Gastrocnemius medialis (tissue), 4 donors: ENCODE measurements around the gene MYO18B. TPM values are rescaled to one million over a fixed set of nuclear protein-coding genes. Genes with fewer than 3 reads are reported as not detected.

Experiments used
- ATAC-seq, 2 donors: fragments of 150-250 bp; one replicate each; pipeline ENCODE4 v1.9.1; 2016
- DNase-seq, 2 donors: peaks; one replicate each; pipeline ENCODE4 v3.0.0-alpha.2; 2019
- H3K27ac ChIP-seq, 4 donors: fragments of 200-600 bp; sonication (generic); 1 replicate in 1 of 4; 2 replicates in 3 of 4; pipeline ENCODE4 v1.5.1; 2016 to 2018; ENCODE audit warnings: mild to moderate bottlenecking in 2 of 4, moderate library complexity in 1 of 4
- H3K27me3 ChIP-seq, 3 donors: fragments of 200-600 bp; sonication (generic) in 2 of 3; 1 replicate in 1 of 3; 2 replicates in 2 of 3; pipeline versions ENCODE4 v1.5.1 to v1.6.0; 2016 to 2019; ENCODE audit warnings: mild to moderate bottlenecking in 1 of 3, moderate library complexity in 1 of 3
- H3K36me3 ChIP-seq, 2 donors: fragments of 200-600 bp; sonication (generic) in 1 of 2; one replicate each; pipeline ENCODE4 v1.5.1; 2017 to 2018
- H3K4me1 ChIP-seq, 2 donors: fragments of 200-600 bp; sonication (generic) in 1 of 2; one replicate each; pipeline ENCODE4 v1.5.1; 2016 to 2017; ENCODE audit warnings: mild to moderate bottlenecking in 2 of 2
- H3K4me3 ChIP-seq, 4 donors: fragments of 200-600 bp; sonication (generic) in 3 of 4; 1 replicate in 1 of 4; 2 replicates in 3 of 4; pipeline ENCODE4 v1.5.1; 2016 to 2019; ENCODE audit warnings: mild to moderate bottlenecking in 2 of 4
- H3K9me3 ChIP-seq, 3 donors: fragments of 200-600 bp; sonication (generic) in 2 of 3; 1 replicate in 1 of 3; 2 replicates in 2 of 3; pipeline ENCODE4 v1.5.1; 2016 to 2019
- CTCF ChIP-seq, 5 experiments: fragments of 450-650 bp in 3 of 5; fragments of 200-600 bp in 2 of 5; sonication (generic) in 2 of 5; IDR thresholded peaks in 4 of 5; conservative IDR thresholded peaks in 1 of 5; 1 replicate in 4 of 5; 2 replicates in 1 of 5; pipeline ENCODE4 v1.5.1; 2016 to 2019; ENCODE audit warnings: antibody characterized with exemption in 5 of 5, mild to moderate bottlenecking in 3 of 5, moderate library complexity in 3 of 5
- POLR2A ChIP-seq, 2 donors: fragments of 450-650 bp; IDR thresholded peaks; one replicate each; pipeline ENCODE4 v1.6.1; 2017; ENCODE audit warnings: antibody characterized with exemption in 2 of 2, mild to moderate bottlenecking in 2 of 2, moderate library complexity in 2 of 2
- in situ Hi-C, 4 donors: fragments of 200-750 bp; cut with MboI; loops; one replicate each; pipeline versions ENCODE4 v1.15.0 to v1.8.0; 2017; ENCODE audit warnings: low sequenced_read_pairs in 4 of 4
- intact Hi-C: fragments of 100-400 bp; cut with DNase I; formaldehyde crosslinking; loops from one replicate; pipeline ENCODE4 v1.15.1; 2023; ENCODE audit warnings: low total_unique reads
- total RNA-seq, 4 donors: library from RNA; depleted of rRNA; stranded (reverse); fragments of >200 nt; gene quantifications; one replicate each; pipeline versions ENCODE4 v1.1.0 to v1.2.3, GENCODE V29; 2016

Gene MYO18B
- total RNA-seq, 4 donors from 2014 or later: 273 to 408 (median 362) TPM

DNA sequence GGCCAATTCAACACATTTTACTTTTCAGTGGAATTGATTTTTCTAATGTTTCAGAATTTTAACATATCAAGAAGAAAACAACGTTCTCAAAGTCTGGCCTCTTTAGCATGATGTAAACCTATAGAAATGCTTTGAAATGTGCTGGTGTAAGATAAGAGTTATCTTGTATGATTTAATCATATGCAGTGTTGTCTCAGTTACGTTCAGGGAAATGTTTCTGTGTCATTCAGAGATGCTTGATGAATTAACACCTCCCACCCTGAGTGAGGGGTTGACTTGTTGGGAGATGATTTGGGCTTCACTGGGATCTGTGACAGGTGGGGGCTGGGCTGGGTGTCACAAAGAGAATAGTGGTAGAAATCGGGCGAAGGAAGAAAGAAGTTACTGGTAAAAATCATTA lies 15.7 kb upstream of the MYO18B start:
- H3K27me3 ChIP-seq: no peaks in the 10 kb centered on the region
- no peak overlapping the region for H3K4me3 ChIP-seq
- no peak for DNase-seq
- no peaks in the 10 kb centered on the region for H3K36me3 ChIP-seq
- no peak for ATAC-seq
- in situ Hi-C loops (no loop called here), intact Hi-C loops (no loop called here)
- no peaks in the 10 kb centered on the region for H3K4me1 ChIP-seq
- TF ChIP-seq CTCF (IDR thresholded peaks at IDR 0.05 in 4 of 5, conservative IDR thresholded peaks at IDR 0.05 in 1 of 5): no peak
- no peak for TF ChIP-seq POLR2A (IDR thresholded peaks at IDR 0.05)
- no peaks in the 10 kb centered on the region for H3K9me3 ChIP-seq
- no peak overlapping the region for H3K27ac ChIP-seq

GRCh38 chr22:25728071-25728470 lies 13.9 kb upstream of the MYO18B start:
- no peak for TF ChIP-seq CTCF (IDR thresholded peaks at IDR 0.05 in 4 of 5, conservative IDR thresholded peaks at IDR 0.05 in 1 of 5)
- TF ChIP-seq POLR2A (IDR thresholded peaks at IDR 0.05): no peak
- H3K9me3 ChIP-seq: no peaks in the 10 kb centered on the region
- no peak overlapping the region for H3K4me3 ChIP-seq
- no peak for DNase-seq
- H3K27ac ChIP-seq: no peak overlapping the region
- intact Hi-C loops: no loop called here
- ATAC-seq: no peak
- H3K4me1 ChIP-seq: no peaks in the 10 kb centered on the region
- in situ Hi-C loops: no loop called here
- no peaks in the 10 kb centered on the region for H3K36me3 ChIP-seq
- no peaks in the 10 kb centered on the region for H3K27me3 ChIP-seq

DNA sequence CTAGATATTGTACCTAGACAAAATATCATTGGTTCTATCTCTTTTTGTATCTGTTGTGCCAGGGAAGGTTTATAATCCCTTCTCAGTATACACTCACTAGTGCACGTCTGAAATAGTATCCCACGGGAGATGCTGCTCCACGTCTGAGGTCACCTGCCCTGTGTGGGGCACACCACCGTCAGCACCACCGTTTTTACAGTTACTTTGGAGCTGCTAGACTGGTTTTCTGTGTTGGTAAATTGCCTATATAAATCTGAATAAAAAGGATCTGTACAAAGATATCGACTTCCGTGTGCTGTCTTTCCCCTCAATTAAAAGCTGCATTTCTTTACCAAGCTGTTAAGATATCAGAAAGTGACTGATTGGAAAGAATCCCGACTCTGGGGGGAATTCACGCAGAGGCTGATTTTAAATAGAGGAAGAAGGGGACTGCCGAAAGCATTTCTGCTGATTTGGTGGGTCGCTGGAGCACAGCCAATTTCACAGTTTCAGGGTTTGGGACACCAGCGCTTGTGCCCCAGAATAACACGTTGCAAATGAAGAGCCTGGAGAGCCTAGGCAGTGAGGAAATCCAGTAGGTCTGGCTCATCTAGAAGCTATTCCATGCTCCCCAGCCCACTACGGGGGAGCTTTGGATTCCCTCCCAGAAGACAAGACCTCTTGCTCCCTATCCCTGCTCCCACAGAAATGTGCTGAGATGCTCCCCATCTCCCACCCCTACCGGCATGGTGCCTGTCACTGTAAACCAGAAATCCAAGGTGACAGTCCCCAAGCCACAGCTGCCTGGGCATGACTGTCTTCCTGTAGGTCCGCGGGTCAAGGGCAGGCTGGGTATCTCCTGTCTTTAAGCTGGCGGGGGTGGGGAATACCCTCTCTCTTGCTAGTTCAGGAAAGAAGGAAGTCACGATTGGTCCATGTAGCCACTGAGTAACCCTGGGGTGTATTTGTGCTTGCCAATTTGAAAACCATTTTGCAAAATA lies 12.7 kb upstream of the MYO18B start:
- ATAC-seq (no peak), DNase-seq (no peak)
- in situ Hi-C loops (no loop called here), intact Hi-C loops (no loop called here)
- Histone ChIP-seq H3K27ac (no peak overlapping the region), H3K36me3 (no peaks in the 10 kb centered on the region), H3K9me3 (no peaks in the 10 kb centered on the region), H3K4me3 (no peak overlapping the region), H3K27me3 (no peaks in the 10 kb centered on the region), H3K4me1 (no peaks in the 10 kb centered on the region)
- TF ChIP-seq POLR2A (IDR thresholded peaks at IDR 0.05): no peak
- TF ChIP-seq CTCF (IDR thresholded peaks at IDR 0.05 in 4 of 5, conservative IDR thresholded peaks at IDR 0.05 in 1 of 5): no peak

DNA sequence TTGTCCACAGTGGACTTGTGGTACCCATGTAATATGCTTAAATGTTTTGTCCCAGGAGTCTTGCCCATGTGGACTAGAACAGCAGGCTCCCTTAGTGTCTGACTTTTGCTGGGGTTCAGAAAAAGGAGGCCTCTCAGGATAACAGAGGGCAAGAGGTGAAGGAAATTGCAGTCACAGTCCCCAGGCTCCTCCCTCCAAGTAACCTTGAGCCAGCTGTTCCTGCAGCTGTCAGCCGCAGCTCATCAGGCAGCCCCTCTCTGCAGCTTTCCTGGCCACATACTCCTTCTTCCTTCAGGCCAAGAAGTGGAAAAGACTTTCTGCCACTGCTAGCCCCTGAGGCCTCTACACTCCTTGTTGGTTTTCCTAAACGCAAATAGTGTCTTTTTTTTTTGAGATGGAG lies 6.3 kb upstream of the MYO18B start:
- TF ChIP-seq POLR2A (IDR thresholded peaks at IDR 0.05) (no peak), CTCF (IDR thresholded peaks at IDR 0.05 in 4 of 5, conservative IDR thresholded peaks at IDR 0.05 in 1 of 5) (no peak)
- DNase-seq: no peak
- H3K9me3 ChIP-seq: no peaks in the 10 kb centered on the region
- no peaks in the 10 kb centered on the region for H3K4me1 ChIP-seq
- H3K4me3 ChIP-seq: no peak overlapping the region
- H3K36me3 ChIP-seq: no peaks in the 10 kb centered on the region
- ATAC-seq: no peak
- H3K27me3 ChIP-seq: no peaks in the 10 kb centered on the region
- no peak overlapping the region for H3K27ac ChIP-seq
- intact Hi-C loops: no loop called here
- in situ Hi-C loops: no loop called here
